GM21737 (cell line): Measurements from ENCODE around the gene ICA1.
"Not testable (repeated sequence)": the region's sequence is repeated elsewhere in the genome, so short reads cannot be mapped to it uniquely, and the experiment has no call there.

Experiments used
- ATAC-seq: cut with Tn5 transposase; IDR thresholded peaks from one replicate; pipeline ENCODE4 v1.9.1; 2021; ENCODE audit warnings: mild to moderate bottlenecking, moderate library complexity; ENCODE audit not compliant: unreplicated experiment

ICA1 gene

DNA sequence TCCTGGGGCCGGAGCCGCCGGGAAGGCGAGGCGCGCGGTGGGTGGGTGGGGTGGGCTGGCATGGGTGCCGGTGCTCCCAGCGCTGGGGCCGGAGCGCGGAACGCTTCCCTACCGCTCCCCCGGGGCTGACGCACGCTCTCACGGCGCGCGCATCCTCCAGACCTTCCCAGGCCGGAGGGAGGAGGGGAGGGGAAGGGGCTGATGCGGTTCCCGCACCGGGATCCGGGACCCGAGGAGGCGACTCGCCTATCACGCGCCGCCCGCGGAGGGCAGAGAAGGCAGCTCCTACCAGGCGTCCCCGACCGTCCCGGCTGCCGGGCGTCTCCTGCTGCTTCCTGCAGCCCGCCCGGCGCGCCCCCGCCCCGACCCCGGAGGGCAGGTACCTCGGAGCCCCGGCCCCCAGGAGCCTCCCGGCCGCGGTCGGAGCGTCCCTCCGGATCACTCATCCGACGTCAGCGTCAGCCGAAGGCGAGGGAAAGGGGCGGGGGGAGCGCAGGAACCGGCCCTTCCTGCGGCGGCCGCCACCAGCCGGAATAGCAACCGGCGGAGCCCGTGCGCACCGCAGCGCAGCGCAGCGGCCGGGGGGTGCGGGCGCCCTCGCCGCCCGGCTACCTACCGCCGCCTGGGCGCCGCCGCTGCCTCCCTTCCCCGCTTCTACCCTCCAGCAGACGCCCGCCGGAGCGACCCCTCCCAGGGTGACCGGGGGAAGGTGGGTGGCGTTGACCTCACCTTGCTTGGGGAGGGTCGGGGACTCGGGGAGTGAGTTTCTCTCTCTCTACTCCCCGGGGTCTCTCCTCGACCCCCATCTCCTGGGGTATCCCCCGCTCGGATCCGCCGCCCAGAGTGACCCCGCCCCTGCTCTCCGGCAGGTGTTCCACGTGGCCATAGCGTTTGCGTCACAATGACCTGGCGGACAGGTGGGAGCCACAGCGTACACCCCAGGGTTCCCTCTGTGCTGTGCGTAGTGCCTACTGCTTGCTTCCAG is at the start of gene ICA1:
ICA1 (minus strand) TSS at position 457 of the 985 bp plus-strand sequence. CDS start 26,241 bp downstream, outside the sequence.
- ATAC-seq: peak; percentile 71

DNA sequence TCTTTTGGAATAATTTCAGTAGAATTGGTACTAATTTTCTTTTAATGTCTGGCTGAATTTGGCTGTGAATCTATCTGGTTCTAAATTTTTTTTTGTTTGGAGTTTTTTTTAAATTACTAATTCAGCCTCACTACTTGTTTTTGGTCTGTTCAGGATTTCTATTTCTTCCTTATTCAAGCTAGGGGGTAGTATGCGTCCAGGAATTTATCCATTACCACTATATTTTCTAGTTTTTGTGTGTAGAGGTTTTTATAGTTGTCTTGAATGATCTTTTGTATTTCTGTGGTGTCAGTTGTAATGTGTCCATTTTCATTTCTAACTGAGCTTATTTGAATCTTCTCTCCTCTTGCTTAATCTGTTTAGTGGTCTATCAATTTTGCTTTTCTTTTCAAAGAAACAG is 48.9 kb upstream of the ICA1 start:
- no peak for ATAC-seq

DNA sequence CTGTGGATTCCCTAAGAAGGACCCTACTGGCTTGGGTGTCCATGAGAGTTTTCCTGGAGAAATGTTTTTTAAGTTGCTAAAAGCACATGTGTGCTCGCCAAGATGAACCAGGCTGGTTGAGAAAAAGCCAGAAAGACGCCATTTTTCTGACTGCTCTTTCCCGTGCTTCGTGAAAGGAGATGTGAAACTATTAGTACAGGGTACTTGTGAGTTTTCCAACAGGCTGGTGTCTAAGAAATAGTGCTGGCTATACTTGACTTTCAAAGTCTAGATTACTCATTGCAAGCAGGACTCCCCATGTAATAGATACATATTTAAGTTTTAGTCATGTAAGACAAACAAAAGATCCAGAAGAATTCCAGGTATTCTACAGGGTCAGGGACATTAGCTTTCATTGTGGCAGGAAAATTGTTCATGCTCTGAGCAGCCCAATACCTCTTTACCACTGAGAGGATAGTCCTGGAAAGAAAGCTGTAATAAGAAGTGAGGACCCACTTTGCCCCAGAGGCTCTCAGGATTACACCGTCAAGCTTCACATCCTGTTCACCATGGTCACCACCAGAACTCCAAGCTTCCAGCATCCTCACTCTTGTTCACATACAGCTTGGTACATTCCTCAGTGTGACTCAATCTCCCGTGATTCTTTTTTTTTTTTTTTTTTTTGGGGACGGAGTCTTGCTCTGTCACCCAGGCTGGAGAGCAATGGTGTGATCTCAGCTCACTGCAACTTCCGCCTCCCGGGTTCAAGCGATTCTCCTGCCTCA is 43.8 kb upstream of the ICA1 start:
- ATAC-seq: no peak

DNA sequence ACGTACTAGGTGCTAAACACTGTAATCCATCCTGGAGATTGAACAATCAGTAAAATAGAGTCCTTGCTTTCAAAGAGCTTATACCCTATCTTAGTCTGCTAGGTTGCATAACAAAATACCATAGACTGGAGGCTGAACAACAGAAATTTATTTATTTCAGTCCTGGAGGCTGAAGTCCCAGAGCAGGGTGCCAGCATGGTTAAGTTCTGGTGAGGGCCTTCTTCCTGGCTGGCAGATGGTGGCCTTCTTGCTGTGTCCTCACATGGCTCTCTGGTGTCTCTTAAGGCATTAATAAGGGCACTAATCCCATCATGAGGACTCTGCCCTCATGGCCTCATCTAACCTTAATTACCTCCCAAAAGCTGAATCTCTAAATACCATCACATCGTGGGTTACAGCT is 43.1 kb upstream of the ICA1 start:
- no peak for ATAC-seq

DNA sequence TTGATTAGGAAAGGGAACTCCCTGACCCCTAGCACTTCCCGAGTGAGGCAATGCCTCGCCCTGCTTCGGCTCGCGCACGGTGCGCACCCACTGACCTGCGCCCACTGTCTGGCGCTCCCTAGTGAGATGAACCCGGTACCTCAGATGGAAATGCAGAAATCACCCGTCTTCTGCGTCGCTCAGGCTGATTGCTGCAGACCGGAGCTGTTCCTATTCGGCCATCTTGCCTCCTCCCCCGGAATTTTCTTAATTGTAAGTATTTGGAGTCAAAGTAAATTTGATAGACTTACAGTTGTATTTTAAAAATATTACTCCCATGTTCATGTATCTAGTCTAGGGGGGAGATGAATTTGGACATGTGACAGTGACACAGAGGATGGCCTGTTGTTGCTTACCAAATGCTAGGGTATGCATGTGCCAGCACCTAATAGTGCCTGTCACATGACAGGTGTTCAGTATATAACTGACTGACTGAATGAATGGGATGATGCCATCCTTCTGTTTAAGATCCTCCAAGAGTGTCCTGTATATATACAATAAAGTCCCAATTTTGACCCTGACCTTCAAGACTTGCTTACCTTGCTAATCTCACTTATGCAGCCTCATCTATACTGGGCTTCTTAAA is 42.0 kb upstream of the ICA1 start:
- ATAC-seq: no peak

DNA sequence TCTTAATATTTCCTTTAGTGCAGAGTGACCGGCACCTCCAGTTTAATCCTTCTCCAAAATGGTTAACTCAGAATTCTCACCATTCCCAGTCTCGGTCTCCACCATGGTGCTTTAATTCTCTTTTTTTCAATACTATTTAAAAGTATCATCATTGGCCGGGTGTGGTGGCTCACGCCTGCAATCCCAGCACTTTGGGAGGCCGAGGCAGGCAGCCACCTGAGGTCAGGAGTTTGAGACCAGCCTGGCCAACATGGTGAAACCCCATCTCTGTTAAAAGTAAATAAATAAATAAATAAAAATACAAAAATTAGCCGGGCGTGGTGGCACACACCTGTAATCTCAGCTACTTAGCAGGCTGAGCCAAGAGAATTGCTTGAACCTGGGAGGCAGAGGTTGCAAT is 35.1 kb upstream of the ICA1 start:
- not testable (repeated sequence) for ATAC-seq

DNA sequence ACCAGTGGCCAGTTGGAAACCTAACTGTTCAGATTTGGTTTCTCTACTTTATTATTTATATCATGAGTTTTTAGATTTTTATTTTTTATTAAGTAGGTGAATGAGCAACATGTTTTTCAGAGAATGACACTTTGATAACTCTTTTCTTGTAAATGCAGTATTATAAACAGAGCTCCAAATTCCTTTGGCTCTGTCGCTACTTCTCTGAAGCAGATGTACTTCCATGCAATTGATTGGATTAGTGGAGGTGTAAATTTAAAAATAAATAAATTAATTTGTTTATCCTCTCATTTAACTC is 34.3 kb upstream of the ICA1 start:
- no peak for ATAC-seq

DNA sequence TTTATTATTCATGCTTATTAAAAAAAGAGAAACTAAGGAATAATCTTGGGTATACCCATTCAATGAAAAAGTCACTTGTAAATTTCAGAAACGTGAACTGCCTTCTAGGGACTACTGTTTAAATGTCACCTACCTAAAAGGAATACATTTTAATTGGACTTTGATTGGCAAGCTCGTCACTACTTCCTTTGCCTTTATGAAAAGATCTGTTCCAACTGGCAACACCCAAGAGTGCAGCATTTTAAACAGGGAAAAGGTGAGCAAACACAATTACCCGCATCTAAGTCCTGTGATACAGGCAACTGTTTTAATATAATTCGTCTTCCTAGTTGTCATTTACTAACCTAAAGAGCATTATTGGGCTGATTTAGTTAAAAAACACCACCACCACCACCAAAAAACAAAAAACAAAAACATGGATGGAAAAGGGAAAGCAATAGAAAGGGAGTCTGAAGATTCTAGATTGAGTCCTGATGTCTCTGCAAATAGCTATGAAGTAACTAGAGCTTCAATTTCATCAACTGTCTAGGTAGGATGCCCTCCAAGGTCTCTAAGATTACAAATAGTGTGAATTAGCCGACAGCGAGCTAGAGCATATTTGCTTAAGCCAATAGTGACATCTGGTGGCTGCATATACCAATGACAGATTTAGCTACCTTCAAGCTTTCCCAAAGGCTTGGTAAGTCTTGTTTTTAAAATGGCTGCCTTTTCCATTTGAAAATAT is 33.8 kb upstream of the ICA1 start:
- ATAC-seq: peak; percentile 94

DNA sequence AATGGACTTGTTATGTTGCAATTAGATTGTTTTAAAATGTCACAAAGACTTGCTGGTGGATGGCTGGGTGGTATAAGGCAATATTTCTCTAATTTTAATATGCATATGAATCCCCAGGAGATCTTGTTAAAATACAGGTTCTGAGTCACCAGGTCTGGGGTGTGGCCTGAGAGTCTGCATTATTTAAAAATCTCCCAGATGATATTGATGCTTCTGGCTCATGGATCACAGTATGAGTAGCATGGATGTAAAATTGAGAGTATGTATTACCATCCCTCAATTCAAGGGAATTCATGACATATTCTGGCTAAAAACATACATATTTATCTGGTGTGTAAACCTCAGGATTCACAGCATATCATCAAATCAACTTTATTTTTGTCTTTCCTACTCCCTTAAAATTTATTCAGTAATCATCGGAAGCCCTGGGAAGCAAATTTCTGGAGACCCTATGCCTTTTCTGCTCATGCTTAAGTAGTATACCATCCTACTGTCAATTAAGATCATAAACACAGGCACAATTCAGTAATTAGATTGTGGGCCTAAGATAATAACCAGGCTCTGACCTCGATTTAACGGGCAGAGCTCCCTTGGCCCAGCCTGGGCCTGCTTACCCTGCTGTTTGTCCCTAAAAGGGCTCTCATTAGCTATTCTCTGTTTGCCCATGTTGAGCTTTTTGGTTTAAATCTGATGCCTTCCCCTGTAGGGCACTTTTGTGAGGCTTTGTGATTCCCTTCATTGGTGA is 29.6 kb upstream of the ICA1 start:
- no peak for ATAC-seq

DNA sequence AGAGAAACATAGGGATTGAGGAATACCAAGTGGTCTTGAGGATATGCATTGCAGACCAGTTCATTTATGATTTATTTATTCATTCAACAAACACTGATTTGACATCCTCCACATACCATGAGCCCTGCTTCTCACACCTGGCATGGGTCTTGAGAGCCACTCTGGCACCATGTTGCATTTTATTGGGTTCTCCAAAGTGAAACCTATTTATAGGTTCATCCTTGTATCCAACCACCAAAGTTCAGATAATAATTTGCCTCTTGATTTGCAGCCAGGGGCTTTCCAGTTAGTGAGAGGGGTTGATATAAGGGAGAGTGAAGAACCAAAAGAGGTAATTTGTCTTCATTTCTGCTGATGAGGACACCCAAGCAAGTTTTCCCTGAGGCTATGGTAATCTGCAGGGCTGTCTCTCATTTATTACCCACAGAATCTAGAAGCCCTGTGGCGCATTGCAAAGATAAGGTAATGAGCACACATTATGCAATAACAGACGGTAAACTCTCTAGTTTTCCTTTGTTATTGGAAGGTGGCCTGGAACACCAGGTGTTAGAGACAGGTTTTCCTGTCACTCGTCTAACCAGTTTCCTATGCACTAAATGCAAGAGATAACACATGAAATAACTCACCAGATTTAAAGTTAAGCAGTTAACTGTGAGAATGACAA is 28.8 kb upstream of the ICA1 start:
- ATAC-seq: no peak

DNA sequence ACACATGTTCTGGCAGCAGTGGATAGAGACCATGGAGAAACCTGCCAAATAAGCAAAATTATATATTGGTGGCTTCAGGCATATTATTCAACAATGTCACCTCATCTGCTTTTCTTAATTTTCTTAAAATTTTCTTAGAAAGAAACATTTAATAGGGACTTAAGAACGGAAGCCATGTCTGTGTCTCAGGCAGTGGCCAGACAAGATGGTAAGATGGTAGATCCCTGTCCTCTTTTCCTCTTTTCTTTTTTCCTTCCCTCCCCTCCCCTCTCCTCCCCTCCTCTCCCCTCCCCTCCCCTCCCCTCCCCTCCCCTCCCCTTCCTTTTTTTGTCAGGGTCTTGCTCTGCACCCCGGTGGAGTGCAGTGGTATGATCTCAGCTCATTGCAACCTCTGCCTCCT is 24.2 kb upstream of the ICA1 start:
- no peak for ATAC-seq

DNA sequence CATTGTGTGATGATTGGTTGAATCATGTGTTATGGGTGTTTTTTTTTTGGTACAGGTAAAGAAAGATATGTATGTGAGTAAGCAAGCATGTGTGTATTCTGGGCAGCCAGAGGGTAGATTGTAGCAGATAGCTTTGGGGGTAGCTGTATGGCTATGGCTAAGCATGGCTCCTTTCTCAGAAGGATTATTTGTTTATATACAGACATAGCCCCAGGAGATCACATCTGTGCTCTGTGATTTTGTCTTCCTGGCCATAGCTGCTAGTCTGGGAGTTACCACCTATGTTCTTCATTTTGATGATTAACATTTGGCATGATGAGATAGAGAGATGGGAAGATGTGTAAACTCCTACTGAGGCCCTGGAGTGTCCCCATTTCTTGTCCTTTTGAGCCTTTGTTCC is 23.2 kb upstream of the ICA1 start:
- ATAC-seq: no peak

DNA sequence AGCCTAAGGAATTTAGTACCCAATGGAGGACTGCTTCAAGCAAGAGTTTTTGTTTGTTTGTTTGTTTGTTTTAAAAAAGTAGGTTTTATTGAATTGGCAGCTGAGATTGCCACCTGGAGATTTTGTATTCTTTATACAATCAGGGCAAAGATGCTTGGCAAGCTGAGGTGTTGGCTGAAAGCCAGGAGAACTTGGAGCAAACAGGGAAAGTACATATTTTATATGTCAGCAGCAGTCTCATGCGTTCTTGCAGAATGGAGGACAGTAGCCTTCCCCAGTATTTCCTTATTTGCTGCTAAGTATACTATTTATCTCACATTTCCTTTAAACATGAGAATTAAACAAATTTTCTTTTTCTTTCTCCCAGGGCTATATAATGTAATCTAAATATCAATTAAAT is 22.6 kb upstream of the ICA1 start:
- no peak for ATAC-seq

DNA sequence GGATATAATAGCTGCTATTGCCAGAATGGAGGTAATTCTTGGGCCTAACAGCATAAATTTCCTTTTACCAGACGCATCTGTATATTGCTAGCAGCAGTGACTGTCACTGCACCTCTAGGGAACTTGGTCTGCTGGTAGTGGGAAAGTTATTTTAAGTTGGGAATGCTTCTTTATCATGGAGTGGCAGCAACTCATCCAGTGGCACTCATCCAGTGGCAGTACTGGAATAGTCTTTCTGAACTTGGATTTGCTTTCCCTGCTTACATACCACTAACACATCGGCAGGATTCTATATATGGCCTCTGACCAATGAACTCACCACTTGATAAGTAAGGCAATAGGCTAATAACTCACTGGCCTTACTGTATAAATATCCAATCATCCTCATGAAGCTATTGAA is 22.0 kb upstream of the ICA1 start:
- no peak for ATAC-seq

DNA sequence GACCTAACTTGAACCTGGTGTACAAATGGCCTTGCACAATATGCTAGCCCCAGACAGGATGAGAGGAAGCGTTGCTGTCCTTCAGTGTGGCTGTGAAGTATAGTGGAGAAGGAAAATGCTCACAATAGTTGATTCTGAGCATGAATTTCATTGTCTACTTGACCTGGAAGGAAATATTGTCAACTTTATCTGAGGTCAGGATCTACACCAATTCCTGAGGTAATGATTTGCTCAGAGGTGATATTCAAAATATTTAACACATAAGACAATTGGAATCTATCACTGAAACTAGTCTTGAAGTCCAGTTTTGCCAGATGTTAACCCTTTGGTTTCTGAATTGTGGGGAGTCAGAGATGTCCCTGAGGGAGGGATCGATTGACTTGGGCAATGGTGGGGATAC is 20.9 kb upstream of the ICA1 start:
- ATAC-seq: no peak

DNA sequence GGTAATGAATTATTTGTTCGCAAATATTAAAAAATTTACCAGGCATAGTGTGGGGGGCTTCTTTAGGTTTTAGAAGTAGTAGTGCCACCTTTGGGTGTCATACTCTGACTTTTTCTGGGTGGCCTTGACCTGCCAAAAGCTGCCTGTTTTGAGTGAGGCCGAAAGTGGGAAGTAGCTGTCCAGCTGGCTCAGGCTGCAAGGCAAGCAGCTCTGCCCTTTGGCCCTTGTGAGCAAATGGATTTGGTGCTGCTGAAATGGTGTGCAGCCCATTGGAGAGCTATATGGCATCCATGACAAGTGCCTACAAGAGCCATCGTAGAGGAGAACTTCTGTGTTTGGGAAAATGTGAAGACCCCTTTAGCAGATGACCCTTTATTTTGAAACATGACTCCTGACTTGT is 20.2 kb upstream of the ICA1 start:
- no peak for ATAC-seq

DNA sequence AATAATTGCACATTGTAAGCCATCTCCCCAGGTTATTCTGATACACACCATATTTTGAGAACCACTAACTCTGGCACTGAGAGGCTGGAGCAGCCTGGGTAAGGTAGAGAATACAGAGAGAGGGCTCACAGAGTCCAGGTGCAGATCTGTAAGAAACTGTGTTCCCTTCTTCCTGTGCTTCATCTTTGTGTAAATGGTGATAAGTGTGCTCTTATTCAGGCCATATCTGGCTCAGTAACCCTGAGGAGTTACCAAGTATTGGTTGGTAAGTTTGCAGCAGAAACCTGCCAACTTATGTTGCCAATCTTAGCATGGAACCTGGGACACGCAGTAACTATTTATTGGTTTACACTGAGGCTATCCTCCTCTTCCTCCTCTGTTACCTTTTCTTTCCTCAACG is 16.2 kb upstream of the ICA1 start:
- no peak for ATAC-seq

DNA sequence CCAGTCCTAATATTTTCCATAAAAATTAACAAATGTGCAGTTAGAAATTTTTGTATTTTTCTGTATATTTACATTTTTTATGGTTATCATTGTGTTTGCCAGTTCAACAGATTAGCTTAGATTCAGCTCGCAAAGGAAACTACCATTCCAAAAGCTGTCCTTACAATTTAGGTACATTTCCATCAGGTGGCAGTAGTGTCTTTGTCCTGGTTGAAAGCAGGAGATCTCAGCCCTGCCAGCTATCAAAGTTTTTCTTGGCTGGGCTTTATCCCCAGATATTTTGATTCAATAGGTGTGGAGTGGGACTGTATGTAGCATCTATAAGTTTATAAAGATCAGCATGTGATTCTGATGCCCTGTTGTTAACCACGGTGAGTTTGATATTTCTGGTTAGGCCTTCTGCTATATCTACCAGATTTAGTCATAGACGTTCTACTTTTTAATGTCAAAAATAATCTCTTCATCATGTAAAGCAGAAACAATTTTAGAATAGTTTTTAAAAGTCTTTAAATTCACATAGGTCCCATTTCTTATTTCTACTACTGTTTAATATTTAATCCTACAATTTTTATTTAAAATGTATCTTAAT is 15.5 kb upstream of the ICA1 start:
- no peak for ATAC-seq

DNA sequence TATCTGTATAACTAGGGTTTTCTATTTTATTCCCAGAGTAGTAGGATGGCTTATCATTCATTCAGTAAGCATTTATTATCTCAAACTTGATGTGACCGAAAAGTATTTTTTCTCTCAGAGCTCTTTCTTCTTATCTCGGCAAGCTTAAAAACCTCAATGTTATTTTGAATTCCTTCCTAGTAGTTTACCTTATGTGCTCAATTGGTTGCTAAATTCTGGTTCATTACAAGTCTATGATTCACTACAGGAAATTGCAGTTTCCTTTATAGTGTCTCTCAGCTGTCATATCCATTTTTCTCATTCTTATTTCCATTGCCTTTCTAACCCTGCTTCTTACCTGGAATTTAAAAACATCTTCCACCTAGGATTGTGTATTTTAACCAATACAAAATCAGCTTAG is 12.6 kb upstream of the ICA1 start:
- ATAC-seq: no peak

DNA sequence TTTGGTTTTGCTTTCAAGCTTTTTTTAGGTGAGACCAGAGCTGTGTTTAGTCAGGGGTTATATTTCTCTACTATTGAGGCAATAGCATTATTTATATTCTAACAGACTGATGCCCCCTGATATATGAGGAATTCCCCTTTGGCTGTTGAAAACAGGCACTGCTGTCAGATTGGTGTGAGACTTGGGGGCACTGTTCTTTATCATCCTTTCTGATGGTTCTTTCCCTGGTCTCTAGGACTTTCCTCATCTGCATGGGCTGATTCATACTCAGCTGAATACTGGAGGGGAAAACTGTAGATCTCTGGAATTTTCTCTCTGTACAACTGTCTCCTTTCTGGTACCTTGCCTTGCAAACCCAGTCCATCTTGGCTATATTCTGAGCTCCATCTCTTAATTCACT is 10.0 kb upstream of the ICA1 start:
- ATAC-seq: no peak
